Nucleus accumbens (tissue), 56 donors: ENCODE results near the gene RALGPS2.

Source experiments
- DNase-seq, 56 donors: peaks; one replicate each; lab custom pipeline; 2025; lab: John Stamatoyannopoulos, UW

The RALGPS2 gene

DNA sequence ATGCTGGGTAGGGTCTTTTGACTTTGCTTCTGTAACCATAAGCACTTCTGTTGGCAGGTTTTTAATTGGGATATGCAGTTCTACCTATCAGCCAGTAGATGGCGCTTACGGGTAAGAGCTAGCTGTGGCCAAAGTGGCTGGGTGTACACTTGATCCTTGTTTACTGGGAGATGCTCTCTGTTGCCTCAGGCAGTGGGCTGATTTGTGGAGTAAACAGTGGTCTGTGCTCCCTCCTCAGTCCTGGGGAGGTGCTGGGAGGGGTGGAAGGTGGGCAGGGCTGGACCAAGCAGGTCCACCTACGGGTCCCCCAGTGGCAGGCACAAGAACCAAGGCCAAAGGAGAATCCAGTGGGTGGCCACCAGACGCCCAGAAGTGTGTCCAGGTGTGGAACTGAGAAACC is 43.4 kb downstream of the RALGPS2 start:
- no peak for DNase-seq

GRCh38 chr1:178772952-178773351 is 47.9 kb downstream of the RALGPS2 start:
- no peak for DNase-seq

DNA sequence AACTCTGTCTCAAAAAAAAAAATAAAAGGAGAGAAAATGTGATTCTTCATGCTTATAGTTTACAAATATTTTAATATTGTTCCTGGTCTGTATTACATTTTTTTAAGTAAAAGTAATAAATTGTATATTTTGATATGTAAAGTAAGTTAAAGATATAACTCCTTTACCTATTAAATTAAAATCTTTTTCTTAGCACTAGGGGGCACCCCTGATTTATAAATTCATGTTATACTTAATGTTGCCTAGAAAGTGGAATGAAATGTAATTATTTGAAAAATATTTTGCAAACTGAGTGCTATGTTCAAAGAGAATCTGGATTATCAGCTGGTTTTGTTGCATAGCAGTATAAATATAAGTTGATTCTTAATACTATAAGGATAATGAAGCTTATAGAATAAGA is 49.2 kb downstream of the RALGPS2 start:
- no peak for DNase-seq

GRCh38 chr1:178776553-178776952 is 51.5 kb downstream of the RALGPS2 start:
- DNase-seq = no peak

DNA sequence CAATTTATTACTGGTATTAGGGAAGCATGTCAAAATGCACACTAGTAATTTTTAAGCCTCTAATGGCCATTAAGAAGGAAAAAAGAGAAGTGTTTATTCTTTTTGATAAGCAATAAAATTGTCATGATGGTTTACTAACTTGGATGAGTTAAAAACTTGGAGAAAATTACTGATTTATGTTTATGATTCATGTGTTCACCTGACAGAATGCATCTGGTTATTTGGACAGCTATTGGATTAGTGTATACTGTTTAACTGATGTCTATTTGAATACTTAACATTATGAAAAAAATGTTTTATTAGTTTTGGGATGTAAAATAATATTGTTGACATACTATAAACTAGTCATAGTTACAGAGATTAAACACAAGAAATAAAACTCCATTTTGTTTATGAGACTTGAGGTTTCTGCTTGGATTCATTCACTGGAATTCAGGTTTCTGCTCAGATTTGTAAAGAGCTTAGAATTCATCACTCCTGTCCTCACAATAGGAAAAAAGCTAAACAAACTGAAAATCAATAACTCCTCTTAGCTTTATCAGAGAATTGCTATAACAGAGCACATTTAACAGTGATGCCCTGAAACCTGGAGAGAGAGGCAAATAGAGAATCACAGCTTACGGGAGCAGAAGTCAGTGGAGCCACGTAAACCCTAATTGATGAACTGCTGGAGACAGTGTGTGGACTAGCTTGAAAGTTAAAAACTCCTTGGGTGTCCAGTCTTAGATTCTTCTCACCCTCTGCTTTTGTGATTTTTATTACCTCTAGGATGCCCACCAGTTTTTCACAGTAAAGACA is 56.7 kb downstream of the RALGPS2 start:
- DNase-seq = no peak

- no peak for DNase-seq
These were observed 59.1 kb downstream of the RALGPS2 start for GRCh38 chr1:178784131-178784536.

DNA sequence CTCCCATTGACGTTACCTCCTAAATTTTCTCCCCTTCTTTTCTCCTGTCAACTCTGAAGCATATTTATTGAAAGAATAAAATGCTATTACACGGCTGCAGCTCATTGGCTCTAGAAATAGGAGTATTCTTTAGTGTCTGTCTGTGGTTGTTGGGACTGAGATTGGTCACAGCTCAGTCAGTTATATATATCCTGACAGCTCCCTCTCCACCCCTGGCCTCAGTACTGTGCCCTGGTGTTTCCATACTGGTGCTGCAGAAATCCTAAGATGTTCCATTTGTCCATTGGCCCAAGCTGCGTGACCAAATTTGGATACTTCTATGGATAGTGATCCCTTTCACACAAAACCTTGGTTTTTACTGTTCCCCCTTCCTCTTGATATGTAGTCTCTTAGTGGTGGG is 67.3 kb downstream of the RALGPS2 start:
- DNase-seq = no peak

DNA sequence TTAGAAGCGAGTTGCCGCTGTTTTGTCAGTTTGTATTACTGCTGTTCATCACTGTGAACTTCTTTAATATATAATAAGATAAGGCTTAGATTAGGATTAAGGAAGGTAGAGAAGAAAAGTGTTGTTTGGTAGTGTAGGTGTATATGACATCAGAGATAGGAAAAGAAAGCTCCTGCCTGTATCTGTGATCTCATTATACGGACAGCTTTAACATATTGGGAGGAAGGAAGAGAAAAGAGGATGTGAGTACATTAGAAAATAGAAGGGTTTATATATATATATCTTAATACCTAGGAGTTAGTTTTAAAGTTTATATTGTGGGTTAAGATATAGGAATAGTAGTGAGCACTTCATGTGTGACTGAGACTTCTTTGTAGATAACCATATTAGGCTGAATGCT is 71.0 kb downstream of the RALGPS2 start:
- DNase-seq = no peak

- DNase-seq = no peak
These were observed 72.5 kb downstream of the RALGPS2 start for GRCh38 chr1:178797590-178797989.

GRCh38 chr1:178798232-178798861 is 73.3 kb downstream of the RALGPS2 start:
- no peak for DNase-seq

- DNase-seq = no peak
These were observed 77.8 kb downstream of the RALGPS2 start for GRCh38 chr1:178802873-178803272.

GRCh38 chr1:178806665-178807300 is 81.7 kb downstream of the RALGPS2 start:
- DNase-seq = no peak

- DNase-seq = no peak
These were observed 83.5 kb downstream of the RALGPS2 start for GRCh38 chr1:178808529-178808928.

DNA sequence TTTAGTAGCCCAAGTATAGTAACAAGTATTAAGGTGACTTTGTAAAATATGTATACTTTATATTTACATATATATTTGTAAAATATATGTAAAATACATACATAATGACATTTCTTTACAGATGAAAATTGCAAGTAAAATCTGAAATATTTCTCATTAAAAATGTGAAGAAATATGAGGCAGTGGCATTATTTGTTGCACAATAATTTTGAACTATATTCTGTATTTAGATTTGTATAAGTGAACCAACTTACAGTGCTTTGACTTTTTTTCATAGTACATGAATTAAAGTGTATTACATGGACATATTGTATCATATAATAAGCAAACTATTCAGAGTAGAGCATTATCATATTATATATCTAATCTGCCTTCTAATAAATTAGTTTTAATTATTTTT is 85.5 kb downstream of the RALGPS2 start:
- DNase-seq = no peak

GRCh38 chr1:178818416-178818815 is 93.4 kb downstream of the RALGPS2 start:
- DNase-seq = no peak

DNA sequence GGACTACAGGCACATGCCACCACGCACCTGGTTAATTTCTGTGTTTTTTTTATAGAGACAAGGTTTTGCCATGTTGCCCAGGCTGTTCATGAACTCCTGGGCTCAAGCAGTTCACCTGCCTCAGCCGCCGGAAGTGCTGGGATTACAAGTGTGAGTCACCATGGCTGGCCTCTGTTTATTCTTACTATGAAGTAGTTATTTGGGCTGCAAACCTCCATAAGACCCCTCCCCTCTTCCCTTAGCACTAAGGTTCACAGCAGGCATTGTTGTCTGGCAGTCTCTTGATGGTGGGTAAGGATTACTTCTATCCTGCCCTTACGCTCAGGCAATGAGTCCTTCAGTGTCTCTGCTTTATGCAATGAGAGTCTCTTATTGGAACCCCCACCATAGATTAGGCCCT is 94.1 kb downstream of the RALGPS2 start:
- no peak for DNase-seq

DNA sequence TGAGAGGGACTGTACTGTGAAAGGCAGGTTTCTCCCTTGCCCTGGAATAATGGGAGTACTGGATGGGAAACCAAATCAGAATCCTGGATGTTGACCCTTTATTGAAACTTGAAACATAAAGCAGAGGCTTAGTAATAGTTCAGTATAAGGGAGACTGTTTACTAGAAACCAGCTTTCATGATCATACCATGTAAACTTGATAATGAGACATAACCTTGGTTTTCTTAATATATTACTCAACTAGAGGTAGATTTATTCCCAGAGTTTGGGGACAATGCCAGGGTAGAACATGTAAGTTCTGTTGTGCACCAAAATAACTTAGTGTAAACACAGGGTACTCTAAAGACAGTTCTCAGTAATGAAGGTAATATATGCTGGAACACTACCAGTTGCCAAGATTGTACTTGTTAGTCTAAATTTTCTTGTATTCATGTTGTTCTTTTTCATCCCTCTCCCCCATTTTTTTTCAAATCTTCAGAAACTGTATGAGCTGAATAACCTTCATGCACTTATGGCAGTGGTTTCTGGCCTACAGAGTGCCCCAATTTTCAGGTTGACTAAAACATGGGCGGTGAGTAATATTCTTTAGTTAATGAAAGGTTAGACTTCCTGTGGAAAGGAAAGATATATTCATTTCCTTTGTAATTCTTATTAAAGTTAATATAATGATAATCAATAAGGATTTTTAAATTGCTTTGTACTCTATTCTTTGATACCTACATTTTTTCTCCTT is 96.3 kb downstream of the RALGPS2 start:
- DNase-seq = no peak

DNA sequence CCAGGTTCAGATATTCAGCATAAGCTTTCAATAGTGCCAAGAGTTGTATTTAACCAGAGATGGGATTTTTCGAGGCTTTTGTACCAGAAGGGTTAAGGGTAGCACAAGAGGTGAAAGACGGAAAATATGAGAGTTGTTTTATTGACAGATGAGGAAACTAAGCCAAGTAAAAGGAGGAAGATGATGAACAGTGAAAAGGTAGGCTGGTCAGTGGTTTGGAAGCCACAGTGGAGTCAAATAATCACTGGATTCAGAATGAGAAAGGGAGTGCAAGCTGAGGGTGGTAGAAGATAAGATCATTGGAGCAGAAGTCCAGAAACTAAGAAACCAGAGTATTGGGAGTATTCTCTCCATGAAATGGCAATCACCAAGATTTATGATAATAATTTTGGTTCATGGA is 100.1 kb downstream of the RALGPS2 start:
- DNase-seq = no peak

GRCh38 chr1:178844436-178844835 is 119.4 kb downstream of the RALGPS2 start:
- DNase-seq = no peak

DNA sequence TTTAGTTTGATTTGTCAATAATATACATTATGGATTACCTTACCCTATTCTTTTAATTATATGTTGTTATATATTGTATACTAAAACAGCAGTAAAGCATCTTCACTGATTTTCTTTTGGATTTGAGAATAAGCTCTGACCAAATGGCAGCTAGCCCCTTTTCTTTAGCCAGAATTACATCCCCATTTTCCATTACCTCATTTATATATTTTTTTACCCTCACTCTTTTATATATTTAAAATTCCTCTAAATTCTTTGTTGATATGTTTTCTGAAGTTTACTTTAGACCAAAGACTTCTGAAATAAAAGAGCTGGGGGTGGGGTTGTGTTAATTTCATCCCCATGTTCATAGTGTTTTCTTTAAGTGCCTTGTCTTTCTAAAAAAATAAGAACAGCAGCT is 121.3 kb downstream of the RALGPS2 start:
- no peak for DNase-seq

- DNase-seq = no peak
These were observed 122.4 kb downstream of the RALGPS2 start for GRCh38 chr1:178847396-178847849.
